CD4-positive, alpha-beta T cell (primary cell): ENCODE measurements around the gene AXL. TPM values are rescaled to one million over a fixed set of nuclear protein-coding genes. Genes with fewer than 3 reads are reported as not detected.

Experiments
- ATAC-seq: fragments of 200-7000 bp; cut with Tn5 transposase; one replicate; pipeline ENCODE4 v1.10.0; 2022; ENCODE audit warnings: mild to moderate bottlenecking; ENCODE audit not compliant: poor library complexity
- CTCF ChIA-PET: fragments of 350-600 bp; sonication (Branson Sonifier 250); formaldehyde crosslinking; loops from one replicate; lab custom pipeline; 2021; ENCODE audit warnings: antibody characterized with exemption, inconsistent platforms; lab: Charles Lee
- POLR2A ChIA-PET: fragments of 350-600 bp; sonication (Branson Sonifier 250); formaldehyde crosslinking; loops from one replicate; lab custom pipeline; 2021; ENCODE audit warnings: antibody characterized with exemption, inconsistent platforms; lab: Charles Lee
- DNase-seq, 14 experiments: peaks; one replicate each; pipeline ENCODE4 v3.0.0-alpha.2; 2013 to 2020; ENCODE audit warnings: mixed read lengths in 2 of 14
- H3K27ac ChIP-seq, 2 donors: one replicate each; pipeline versions ENCODE4 v1.5.1 to v1.7.0; 2013; ENCODE audit warnings: low read length in 2 of 2, low read depth in 1 of 2, mild to moderate bottlenecking in 1 of 2
- H3K27me3 ChIP-seq, 2 experiments: 1 replicate in 1 of 2; 2 replicates in 1 of 2; pipeline versions ENCODE4 v1.6.1 to v1.7.0; 2013; ENCODE audit warnings: low read length in 2 of 2, control low read depth in 1 of 2, mild to moderate bottlenecking in 1 of 2, moderate library complexity in 1 of 2; ENCODE audit not compliant: insufficient read depth in 2 of 2, control insufficient read depth in 1 of 2
- H3K36me3 ChIP-seq: one replicate; pipeline ENCODE4 v1.6.1; 2013; ENCODE audit warnings: low read length, control low read depth; ENCODE audit not compliant: insufficient read depth
- H3K4me1 ChIP-seq: one replicate; pipeline ENCODE4 v1.6.1; 2013; ENCODE audit warnings: low read length, control low read depth; ENCODE audit not compliant: insufficient read depth
- H3K4me3 ChIP-seq: one replicate; pipeline ENCODE4 v1.5.1; 2013; ENCODE audit warnings: mild to moderate bottlenecking, low read length, moderate library complexity
- H3K9me3 ChIP-seq, 2 experiments: 1 replicate in 1 of 2; 2 replicates in 1 of 2; pipeline versions ENCODE4 v1.6.1 to v1.7.0; 2013; ENCODE audit warnings: low read length in 2 of 2, mild to moderate bottlenecking in 2 of 2, control low read depth in 1 of 2, moderate library complexity in 1 of 2; ENCODE audit not compliant: control insufficient read depth in 1 of 2, insufficient read depth in 1 of 2
- H3K27ac Mint-ChIP-seq: one replicate; pipeline ENCODE4 v1.8.0; 2020; ENCODE audit warnings: mixed read lengths
- H3K27me3 Mint-ChIP-seq: one replicate; pipeline ENCODE4 v1.8.0; 2021; ENCODE audit warnings: mixed read lengths
- H3K36me3 Mint-ChIP-seq: one replicate; pipeline ENCODE4 v1.8.0; 2021; ENCODE audit warnings: low read depth, mixed read lengths
- H3K4me1 Mint-ChIP-seq: one replicate; pipeline ENCODE4 v1.8.0; 2021; ENCODE audit warnings: low read depth, mixed read lengths
- H3K4me3 Mint-ChIP-seq: one replicate; pipeline ENCODE4 v1.8.0; 2020; ENCODE audit warnings: mild to moderate bottlenecking, mixed read lengths
- H3K9me3 Mint-ChIP-seq: one replicate; pipeline ENCODE4 v1.8.0; 2020; ENCODE audit warnings: mixed read lengths
- CTCF ChIP-seq: fragments of 200-600 bp; IDR thresholded peaks from one replicate; pipeline ENCODE4 v1.8.0; 2022; ENCODE audit warnings: antibody characterized with exemption, mild to moderate bottlenecking
- intact Hi-C, 2 experiments: fragments of 100-400 bp; cut with DNase I in 1 of 2; cut with micrococcal nuclease in 1 of 2; formaldehyde crosslinking; loops; one replicate each; pipeline versions ENCODE4 v1.15.1 to v1.9.0; 2023 to 2025; cut with DNase I, micrococcal nuclease
- total RNA-seq, 174 experiments: library from RNA in 2 of 174; stranded (reverse) in 2 of 174; gene quantifications; one replicate each; pipeline ENCODE4 v1.2.3 and lab custom pipeline; 2021 to 2026

AXL gene
- total RNA-seq, 2 experiments from 2014 or later = 0.30 to 0.42 TPM

- DNase-seq = peak in 2 of 14 experiments; percentile 13 to 45
- no peak overlapping the region for H3K4me3 Mint-ChIP-seq
- H3K27me3 Mint-ChIP-seq = no peaks in the 10 kb centered on the region
- no peaks in the 10 kb centered on the region for H3K9me3 ChIP-seq
- no peaks in the 10 kb centered on the region for H3K36me3 Mint-ChIP-seq
- no peak overlapping the region for H3K4me3 ChIP-seq
- H3K9me3 Mint-ChIP-seq = no peaks in the 10 kb centered on the region
- H3K27ac Mint-ChIP-seq = no peak overlapping the region
- no peak for TF ChIP-seq CTCF
- no peak for ATAC-seq
- ChIA-PET POLR2A (interaction anchor here (1.0 to 7.3 kb wide), 2 partner anchors 57 to 101 kb away, joined by 4 to 97 read pairs; partner anchors contain the start of gene HNRNPUL1), CTCF (interaction anchor here (2.7 kb wide), 1 partner anchor 56 kb away, joined by 64 read pairs; the partner anchor contains the start of gene HNRNPUL1)
- H3K27ac ChIP-seq = no peak overlapping the region
- no peaks in the 10 kb centered on the region for H3K4me1 Mint-ChIP-seq
- intact Hi-C loops = loop anchor here (1.0 to 10.0 kb wide), 2 partner anchors 148 to 369 kb away; partner anchors contain the start of gene CEACAM21 (in 1 of the 2)
- no peaks in the 10 kb centered on the region for H3K27me3 ChIP-seq
- peaks cover 9% of the 10 kb centered on the region for H3K4me1 ChIP-seq
- H3K36me3 ChIP-seq = no peaks in the 10 kb centered on the region
These were observed 13.0 kb upstream of the AXL start for GRCh38 chr19:41205995-41206394.

GRCh38 chr19:41206456-41206855 is 12.6 kb upstream of the AXL start:
- DNase-seq = no peak
- no peaks in the 10 kb centered on the region for H3K36me3 ChIP-seq
- no peaks in the 10 kb centered on the region for H3K9me3 Mint-ChIP-seq
- H3K36me3 Mint-ChIP-seq = no peaks in the 10 kb centered on the region
- TF ChIP-seq CTCF = no peak
- H3K4me1 ChIP-seq = peaks cover 9% of the 10 kb centered on the region
- H3K4me3 ChIP-seq = no peak overlapping the region
- intact Hi-C loops = loop anchor here in 1 of 2 experiments (10.0 kb wide), 1 partner anchor 368 kb away; the partner anchor contains the start of gene CEACAM21
- H3K4me1 Mint-ChIP-seq = no peaks in the 10 kb centered on the region
- no peaks in the 10 kb centered on the region for H3K9me3 ChIP-seq
- no peaks in the 10 kb centered on the region for H3K27me3 ChIP-seq
- H3K27ac Mint-ChIP-seq = peak overlapping the region; percentile 39
- no peak overlapping the region for H3K4me3 Mint-ChIP-seq
- H3K27ac ChIP-seq = no peak overlapping the region
- H3K27me3 Mint-ChIP-seq = no peaks in the 10 kb centered on the region
- no peak for ATAC-seq
- ChIA-PET POLR2A (interaction anchor here (7.3 kb wide), 1 partner anchor 57 kb away, joined by 97 read pairs; the partner anchor contains the start of gene HNRNPUL1), CTCF (no interaction called here)

GRCh38 chr19:41206926-41207750 is 11.9 kb upstream of the AXL start:
- Histone ChIP-seq H3K4me1 (peaks cover 9% of the 10 kb centered on the region), H3K36me3 (no peaks in the 10 kb centered on the region), H3K9me3 (no peaks in the 10 kb centered on the region), H3K27ac (no peak overlapping the region), H3K27me3 (no peaks in the 10 kb centered on the region), H3K4me3 (no peak overlapping the region)
- H3K27ac Mint-ChIP-seq = peak overlapping the region; percentile 39
- no peaks in the 10 kb centered on the region for H3K4me1 Mint-ChIP-seq
- H3K27me3 Mint-ChIP-seq = no peaks in the 10 kb centered on the region
- ChIA-PET POLR2A (interaction anchor here (7.3 kb wide), 1 partner anchor 56 kb away, joined by 97 read pairs; the partner anchor contains the start of gene HNRNPUL1), CTCF (no interaction called here)
- ATAC-seq (no peak), DNase-seq (no peak)
- no peak for TF ChIP-seq CTCF
- no peak overlapping the region for H3K4me3 Mint-ChIP-seq
- intact Hi-C loops = loop anchor here in 1 of 2 experiments (10.0 kb wide), 1 partner anchor 368 kb away; the partner anchor contains the start of gene CEACAM21
- no peaks in the 10 kb centered on the region for H3K9me3 Mint-ChIP-seq
- no peaks in the 10 kb centered on the region for H3K36me3 Mint-ChIP-seq
